ENCODE results near the gene PLCG2. TPM values are rescaled to one million over a fixed set of nuclear protein-coding genes. Genes with fewer than 3 reads are reported as not detected.
A peak's percentile ranks its signal among the peaks of the same experiment; 100 is the strongest.

Gene PLCG2
- polyA plus RNA-seq, 3 donors = 19.5 to 47.4 (median 35.5) TPM

- WGBS (ENCODE audit: insufficient coverage) = 89% methylated on average over 5 of the region's 12 CpGs
- Histone ChIP-seq H3K9ac (ENCODE audit: insufficient read depth, low read length, poor library complexity, severe bottlenecking) (no peak overlapping the region), H3K36me3 (replicated peaks in 1 of 2; ENCODE audit: control insufficient read depth in 1 of 2, insufficient read depth in 2 of 2, low read length in 2 of 2) (no peaks in the 10 kb centered on the region), H3K4me2 (replicated peaks; ENCODE audit: extremely low read depth, low read length, poor library complexity, severe bottlenecking) (peak overlapping the region; percentile 0), H4K20me1 (ENCODE audit: insufficient read depth, low read length) (peaks cover 96% of the 10 kb centered on the region), H3K4me1 (ENCODE audit: control insufficient read depth in 1 of 2, insufficient read depth in 2 of 2, low read length in 2 of 2) (peaks cover 71 to 94% of the 10 kb centered on the region in 2 donors), H2AFZ (ENCODE audit: insufficient read depth, low read depth, low read length, poor library complexity, severe bottlenecking) (no peak overlapping the region), H3K4me3 (replicated peaks in 1 of 3; ENCODE audit: low read depth in 2 of 3, low read length in 3 of 3) (peak overlapping the region in 1 of 3 experiments; percentile 9), H3K9me3 (replicated peaks in 1 of 2; ENCODE audit: control insufficient read depth in 1 of 2, insufficient read depth in 1 of 2, low read length in 2 of 2) (no peaks in the 10 kb centered on the region), H3K27ac (ENCODE audit: low read depth in 1 of 2, low read length in 2 of 2) (peak overlapping the region; percentile 55 to 62), H3K27me3 (ENCODE audit: control insufficient read depth in 2 of 2, insufficient read depth in 2 of 2, low read length in 2 of 2) (no peaks in the 10 kb centered on the region), H3K79me2 (ENCODE audit: insufficient read depth, low read length) (peaks cover 96% of the 10 kb centered on the region)
- DNase-seq = peak; percentile 60 to 80 (median 77)
- Mint-ChIP-seq H3K9me3 (no peaks in the 10 kb centered on the region), H3K4me3 (peak overlapping the region in 1 of 2 donors; percentile 68), H3K4me1 (peaks cover 86% of the 10 kb centered on the region), H3K36me3 (peaks cover 12 to 14% of the 10 kb centered on the region in 2 donors), H3K27me3 (ENCODE audit: low read depth in 3 of 3) (no peaks in the 10 kb centered on the region), H3K27ac (peak overlapping the region; percentile 60 to 94 (median 85))
- TF ChIP-seq, protein P1, sequence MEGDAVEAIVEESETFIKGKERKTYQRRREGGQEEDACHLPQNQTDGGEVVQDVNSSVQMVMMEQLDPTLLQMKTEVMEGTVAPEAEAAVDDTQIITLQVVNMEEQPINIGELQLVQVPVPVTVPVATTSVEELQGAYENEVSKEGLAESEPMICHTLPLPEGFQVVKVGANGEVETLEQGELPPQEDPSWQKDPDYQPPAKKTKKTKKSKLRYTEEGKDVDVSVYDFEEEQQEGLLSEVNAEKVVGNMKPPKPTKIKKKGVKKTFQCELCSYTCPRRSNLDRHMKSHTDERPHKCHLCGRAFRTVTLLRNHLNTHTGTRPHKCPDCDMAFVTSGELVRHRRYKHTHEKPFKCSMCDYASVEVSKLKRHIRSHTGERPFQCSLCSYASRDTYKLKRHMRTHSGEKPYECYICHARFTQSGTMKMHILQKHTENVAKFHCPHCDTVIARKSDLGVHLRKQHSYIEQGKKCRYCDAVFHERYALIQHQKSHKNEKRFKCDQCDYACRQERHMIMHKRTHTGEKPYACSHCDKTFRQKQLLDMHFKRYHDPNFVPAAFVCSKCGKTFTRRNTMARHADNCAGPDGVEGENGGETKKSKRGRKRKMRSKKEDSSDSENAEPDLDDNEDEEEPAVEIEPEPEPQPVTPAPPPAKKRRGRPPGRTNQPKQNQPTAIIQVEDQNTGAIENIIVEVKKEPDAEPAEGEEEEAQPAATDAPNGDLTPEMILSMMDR (IDR thresholded peaks at IDR 0.05) = no peak
- intact Hi-C loops (cut with micrococcal nuclease) = no loop called here
Measured at GRCh38 chr16:81817789-81818567, 38.9 kb downstream of the PLCG2 start.

DNA sequence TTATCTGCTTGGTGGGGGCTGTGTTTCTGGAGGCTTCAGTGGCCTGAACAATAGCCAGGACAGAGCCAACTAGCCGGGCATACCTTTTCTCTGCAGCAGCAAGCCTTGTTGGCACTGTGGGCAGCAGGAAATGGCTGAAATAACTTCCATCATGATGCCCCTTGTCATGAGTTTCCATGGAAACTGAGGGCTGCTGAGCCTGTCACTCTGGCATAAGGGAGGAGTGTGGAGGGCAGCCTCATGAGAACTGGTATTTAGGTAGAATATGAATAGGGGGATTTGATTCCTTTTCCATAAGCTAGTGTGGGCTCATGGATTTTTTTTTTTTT is 39.4 kb downstream of the PLCG2 start:
- Mint-ChIP-seq H3K27me3 (ENCODE audit: low read depth in 3 of 3) (no peaks in the 10 kb centered on the region), H3K4me3 (no peak overlapping the region), H3K36me3 (peaks cover 10 to 15% of the 10 kb centered on the region in 2 donors), H3K4me1 (peaks cover 86% of the 10 kb centered on the region), H3K9me3 (no peaks in the 10 kb centered on the region), H3K27ac (peak overlapping the region in 5 of 7 donors; percentile 60 to 94 (median 78))
- Histone ChIP-seq H2AFZ (ENCODE audit: insufficient read depth, low read depth, low read length, poor library complexity, severe bottlenecking) (no peak overlapping the region), H3K27ac (ENCODE audit: low read depth in 1 of 2, low read length in 2 of 2) (peak overlapping the region; percentile 55 to 62), H4K20me1 (ENCODE audit: insufficient read depth, low read length) (peaks cover 98% of the 10 kb centered on the region), H3K4me3 (replicated peaks in 1 of 3; ENCODE audit: low read depth in 2 of 3, low read length in 3 of 3) (peak overlapping the region in 1 of 3 experiments; percentile 9), H3K27me3 (ENCODE audit: control insufficient read depth in 2 of 2, insufficient read depth in 2 of 2, low read length in 2 of 2) (no peaks in the 10 kb centered on the region), H3K4me2 (replicated peaks; ENCODE audit: extremely low read depth, low read length, poor library complexity, severe bottlenecking) (no peak overlapping the region), H3K9ac (ENCODE audit: insufficient read depth, low read length, poor library complexity, severe bottlenecking) (no peak overlapping the region), H3K36me3 (replicated peaks in 1 of 2; ENCODE audit: control insufficient read depth in 1 of 2, insufficient read depth in 2 of 2, low read length in 2 of 2) (no peaks in the 10 kb centered on the region), H3K4me1 (ENCODE audit: control insufficient read depth in 1 of 2, insufficient read depth in 2 of 2, low read length in 2 of 2) (peaks cover 74 to 96% of the 10 kb centered on the region in 2 donors), H3K79me2 (ENCODE audit: insufficient read depth, low read length) (peaks cover 90% of the 10 kb centered on the region), H3K9me3 (replicated peaks in 1 of 2; ENCODE audit: control insufficient read depth in 1 of 2, insufficient read depth in 1 of 2, low read length in 2 of 2) (no peaks in the 10 kb centered on the region)
- intact Hi-C loops (cut with micrococcal nuclease) = no loop called here
- TF ChIP-seq, protein P1 (IDR thresholded peaks at IDR 0.05) = no peak
- no peak for DNase-seq
- WGBS (ENCODE audit: insufficient coverage) = 100% methylated on average over 1 of the region's 1 CpG

All from CD14-positive monocyte (primary cell).